ENCODE results near the gene PDGFRB.
A peak's percentile ranks its signal among the peaks of the same experiment; 100 is the strongest.

Gene PDGFRB

DNA sequence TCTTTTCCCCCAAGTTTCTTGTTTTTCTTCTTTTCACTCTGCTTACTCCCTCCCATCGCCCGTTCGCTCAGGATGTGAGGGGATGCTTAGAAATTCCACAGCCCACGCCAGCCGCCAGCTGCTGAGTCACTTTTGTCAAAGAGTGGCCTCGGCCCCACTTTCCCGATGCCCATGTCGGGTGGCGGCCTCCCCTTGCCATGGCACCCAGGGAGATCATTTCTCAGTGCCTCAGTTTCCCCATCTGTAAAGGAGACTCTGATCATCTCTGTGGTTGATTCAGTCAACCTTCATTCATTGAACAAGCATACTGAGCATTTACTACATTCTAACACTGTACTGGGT lies 353 bp upstream of the PDGFRB start:
- Histone ChIP-seq H3K4me2 (ENCODE audit: low read length) (no peak overlapping the region), H3K27ac (peak overlapping the region; percentile 49), H3K4me1 (peaks cover 4% of the 10 kb centered on the region), H3K36me3 (ENCODE audit: control insufficient read depth, insufficient read depth, low read length) (no peaks in the 10 kb centered on the region), H2AFZ (peak overlapping the region; percentile 54), H3K79me2 (no peaks in the 10 kb centered on the region), H3K27me3 (ENCODE audit: control insufficient read depth, insufficient read depth, low read length) (no peaks in the 10 kb centered on the region), H3K9me3 (ENCODE audit: control insufficient read depth, low read length) (no peaks in the 10 kb centered on the region), H3K9ac (no peak overlapping the region), H3K4me3 (ENCODE audit: low read depth, low read length) (no peak overlapping the region)
- TF ChIP-seq, protein P1, sequence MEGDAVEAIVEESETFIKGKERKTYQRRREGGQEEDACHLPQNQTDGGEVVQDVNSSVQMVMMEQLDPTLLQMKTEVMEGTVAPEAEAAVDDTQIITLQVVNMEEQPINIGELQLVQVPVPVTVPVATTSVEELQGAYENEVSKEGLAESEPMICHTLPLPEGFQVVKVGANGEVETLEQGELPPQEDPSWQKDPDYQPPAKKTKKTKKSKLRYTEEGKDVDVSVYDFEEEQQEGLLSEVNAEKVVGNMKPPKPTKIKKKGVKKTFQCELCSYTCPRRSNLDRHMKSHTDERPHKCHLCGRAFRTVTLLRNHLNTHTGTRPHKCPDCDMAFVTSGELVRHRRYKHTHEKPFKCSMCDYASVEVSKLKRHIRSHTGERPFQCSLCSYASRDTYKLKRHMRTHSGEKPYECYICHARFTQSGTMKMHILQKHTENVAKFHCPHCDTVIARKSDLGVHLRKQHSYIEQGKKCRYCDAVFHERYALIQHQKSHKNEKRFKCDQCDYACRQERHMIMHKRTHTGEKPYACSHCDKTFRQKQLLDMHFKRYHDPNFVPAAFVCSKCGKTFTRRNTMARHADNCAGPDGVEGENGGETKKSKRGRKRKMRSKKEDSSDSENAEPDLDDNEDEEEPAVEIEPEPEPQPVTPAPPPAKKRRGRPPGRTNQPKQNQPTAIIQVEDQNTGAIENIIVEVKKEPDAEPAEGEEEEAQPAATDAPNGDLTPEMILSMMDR (IDR thresholded peaks at IDR 0.05): no peak

DNA sequence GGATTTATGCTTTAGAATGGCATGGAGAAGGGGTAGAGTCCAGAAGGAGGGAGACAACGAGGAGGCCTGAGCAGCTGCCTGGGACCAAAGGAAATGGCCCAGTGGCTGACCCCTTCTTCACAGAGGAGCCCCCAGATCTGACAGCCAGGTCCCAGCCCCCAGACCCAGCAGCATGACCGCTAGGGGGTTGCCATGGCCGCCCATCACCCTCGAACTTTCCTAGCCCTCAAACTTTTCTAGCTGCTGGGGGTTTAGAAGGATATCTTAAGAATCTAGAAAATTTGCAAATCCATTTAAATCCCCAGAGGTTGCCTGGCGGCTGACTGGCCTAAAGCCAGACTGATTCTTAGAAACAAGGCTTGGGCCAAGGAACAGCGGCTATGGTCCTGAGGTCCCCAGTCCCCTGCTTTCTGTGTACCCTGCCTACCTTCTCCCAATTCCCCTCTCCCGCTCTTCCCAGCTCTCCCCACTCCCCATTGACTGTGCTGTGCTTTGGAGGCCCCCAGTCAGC lies 972 bp downstream of the PDGFRB start:
- H3K27me3 ChIP-seq (ENCODE audit: control insufficient read depth, insufficient read depth, low read length): no peaks in the 10 kb centered on the region
- H3K79me2 ChIP-seq: no peaks in the 10 kb centered on the region
- no peak overlapping the region for H3K9ac ChIP-seq
- no peak overlapping the region for H2AFZ ChIP-seq
- TF ChIP-seq, protein P1 (IDR thresholded peaks at IDR 0.05): no peak
- H3K4me3 ChIP-seq (ENCODE audit: low read depth, low read length): no peak overlapping the region
- peaks cover 4% of the 10 kb centered on the region for H3K4me1 ChIP-seq
- no peak overlapping the region for H3K27ac ChIP-seq
- H3K4me2 ChIP-seq (ENCODE audit: low read length): no peak overlapping the region
- H3K9me3 ChIP-seq (ENCODE audit: control insufficient read depth, low read length): no peaks in the 10 kb centered on the region
- H3K36me3 ChIP-seq (ENCODE audit: control insufficient read depth, insufficient read depth, low read length): no peaks in the 10 kb centered on the region

DNA sequence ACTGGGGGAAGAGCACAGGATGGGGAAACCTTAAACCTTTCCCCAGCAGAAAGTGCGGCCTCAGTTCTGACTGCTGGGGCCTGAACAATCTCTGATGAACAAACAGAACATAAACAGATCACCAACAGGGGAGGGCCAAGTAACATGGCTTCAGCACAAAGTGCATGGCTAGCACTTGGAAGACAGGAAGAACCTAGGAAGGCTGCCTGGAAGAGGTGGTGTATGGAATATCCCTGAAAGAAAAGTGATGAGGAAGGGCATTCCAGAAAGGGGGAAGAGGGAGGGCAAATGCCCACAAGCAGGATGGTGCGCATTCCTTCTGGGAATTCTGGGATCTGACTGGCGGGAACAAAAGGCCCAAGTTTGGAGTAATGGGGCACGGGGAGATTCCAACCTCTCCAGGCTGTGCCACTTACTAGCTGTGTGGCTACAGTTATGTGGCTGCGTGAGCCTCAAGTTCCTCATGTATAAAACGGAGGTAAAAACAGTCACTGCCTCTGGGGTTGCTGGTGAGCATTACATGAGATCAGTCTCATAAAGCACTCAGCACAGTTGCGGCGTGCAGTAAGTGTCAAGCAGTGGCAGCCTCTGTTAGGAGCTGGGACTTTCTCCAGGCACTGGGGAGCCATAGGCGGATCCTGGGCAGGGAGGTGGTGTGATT lies 1.6 kb downstream of the PDGFRB start:
- TF ChIP-seq, protein P1 (IDR thresholded peaks at IDR 0.05): no peak
- Histone ChIP-seq H3K27ac (no peak overlapping the region), H3K4me2 (ENCODE audit: low read length) (no peak overlapping the region), H3K4me3 (ENCODE audit: low read depth, low read length) (no peak overlapping the region), H3K9me3 (ENCODE audit: control insufficient read depth, low read length) (no peaks in the 10 kb centered on the region), H3K4me1 (peaks cover 4% of the 10 kb centered on the region), H2AFZ (no peak overlapping the region), H3K9ac (no peak overlapping the region), H3K79me2 (no peaks in the 10 kb centered on the region), H3K27me3 (ENCODE audit: control insufficient read depth, insufficient read depth, low read length) (no peaks in the 10 kb centered on the region), H3K36me3 (ENCODE audit: control insufficient read depth, insufficient read depth, low read length) (no peaks in the 10 kb centered on the region)

DNA sequence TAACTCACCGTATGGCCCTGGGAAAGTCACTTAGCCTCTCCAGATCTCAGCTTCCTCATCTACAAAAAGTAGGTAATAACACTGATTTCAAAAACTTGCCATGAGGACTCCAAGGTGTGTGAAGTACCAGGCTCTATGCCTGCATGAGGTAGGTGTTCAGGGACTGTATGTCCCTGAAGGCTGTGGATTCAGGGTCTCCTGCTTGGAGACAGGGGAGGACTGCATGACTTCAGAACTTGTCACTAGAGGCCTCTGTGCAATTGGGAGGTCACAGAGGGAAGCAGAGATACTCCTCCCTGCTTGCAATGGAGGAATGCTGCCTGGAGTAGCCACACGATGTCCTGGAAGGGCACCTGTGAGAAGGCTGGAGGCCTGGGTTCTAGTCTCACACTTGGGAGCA lies 2.2 kb downstream of the PDGFRB start:
- H3K27ac ChIP-seq: no peak overlapping the region
- no peaks in the 10 kb centered on the region for H3K9me3 ChIP-seq (ENCODE audit: control insufficient read depth, low read length)
- no peak overlapping the region for H2AFZ ChIP-seq
- H3K27me3 ChIP-seq (ENCODE audit: control insufficient read depth, insufficient read depth, low read length): no peaks in the 10 kb centered on the region
- no peak overlapping the region for H3K9ac ChIP-seq
- no peaks in the 10 kb centered on the region for H3K36me3 ChIP-seq (ENCODE audit: control insufficient read depth, insufficient read depth, low read length)
- H3K4me1 ChIP-seq: peaks cover 4% of the 10 kb centered on the region
- H3K4me2 ChIP-seq (ENCODE audit: low read length): no peak overlapping the region
- H3K4me3 ChIP-seq (ENCODE audit: low read depth, low read length): no peak overlapping the region
- TF ChIP-seq, protein P1 (IDR thresholded peaks at IDR 0.05): no peak
- no peaks in the 10 kb centered on the region for H3K79me2 ChIP-seq

All from parathyroid adenoma (tissue), 2 donors.